WTC11 (cell line): Measurements from ENCODE around the gene FAM78B. TPM values are rescaled to one million over a fixed set of nuclear protein-coding genes. Genes with fewer than 3 reads are reported as not detected.

ENCODE experiments used
- ATAC-seq: fragments of 200-7000 bp; cut with Tn5 transposase; 2 replicates; pipeline ENCODE4 v1.10.0; 2021; ENCODE audit warnings: mild to moderate bottlenecking, moderate library complexity
- CTCF ChIA-PET: fragments of 300-600 bp; sonication (Branson Sonifier 250); formaldehyde crosslinking; loops from one replicate; lab custom pipeline; 2021; ENCODE audit warnings: antibody characterized with exemption; lab: Charles Lee
- POLR2A ChIA-PET: fragments of 350-600 bp; sonication (Branson Sonifier 250); formaldehyde crosslinking; loops from one replicate; lab custom pipeline; 2021; ENCODE audit warnings: antibody characterized with exemption; lab: Charles Lee
- DNase-seq: peaks from one replicate; pipeline ENCODE4 v3.0.0; 2021; ENCODE audit warnings: low spot score
- H3K27ac Mint-ChIP-seq: 2 replicates; pipeline ENCODE4 v1.8.0; 2021; ENCODE audit warnings: mixed read lengths
- H3K27me3 Mint-ChIP-seq: 2 replicates; pipeline ENCODE4 v1.8.0; 2021; ENCODE audit warnings: low read depth, mild to moderate bottlenecking, moderate library complexity, mixed read lengths
- H3K36me3 Mint-ChIP-seq: 2 replicates; pipeline ENCODE4 v1.8.0; 2021; ENCODE audit warnings: mixed read lengths
- H3K4me1 Mint-ChIP-seq: 2 replicates; pipeline ENCODE4 v1.8.0; 2022; ENCODE audit warnings: mixed read lengths
- H3K4me3 Mint-ChIP-seq: 2 replicates; pipeline ENCODE4 v1.8.0; 2021; ENCODE audit warnings: mild to moderate bottlenecking, moderate library complexity, mixed read lengths
- H3K9me3 Mint-ChIP-seq: 2 replicates; pipeline ENCODE4 v1.8.0; 2021; ENCODE audit warnings: mixed read lengths
- ATF2 ChIP-seq: sonication (generic); formaldehyde crosslinking; IDR thresholded peaks from 2 replicates; pipeline ENCODE4 v1.8.1; 2022; ENCODE audit warnings: low read depth, missing genetic modification reagents, borderline replicate concordance
- ATF3 ChIP-seq: sonication (generic); formaldehyde crosslinking; conservative IDR thresholded peaks from 2 replicates; pipeline ENCODE4 v1.8.1; 2022; ENCODE audit warnings: mild to moderate bottlenecking, missing genetic modification reagents
- ATF6 ChIP-seq: sonication (generic); formaldehyde crosslinking; IDR thresholded peaks from 2 replicates; pipeline ENCODE4 v1.8.1; 2023; ENCODE audit warnings: mild to moderate bottlenecking, missing genetic modification reagents
- CREB1 ChIP-seq: sonication (generic); formaldehyde crosslinking; IDR thresholded peaks from 2 replicates; pipeline ENCODE4 v1.8.0; 2023; ENCODE audit warnings: mild to moderate bottlenecking, missing genetic modification reagents
- CTCF ChIP-seq: fragments of 200-600 bp; IDR thresholded peaks from 2 replicates; pipeline ENCODE4 v1.8.0; 2022; ENCODE audit warnings: antibody characterized with exemption
- ELF4 ChIP-seq: sonication (generic); formaldehyde crosslinking; IDR thresholded peaks from 2 replicates; pipeline ENCODE4 v1.8.1; 2022; ENCODE audit warnings: low read depth, mild to moderate bottlenecking, moderate library complexity, missing genetic modification reagents
- ETV6 ChIP-seq: sonication (generic); formaldehyde crosslinking; IDR thresholded peaks from 2 replicates; pipeline ENCODE4 v1.8.1; 2022; ENCODE audit warnings: mild to moderate bottlenecking, missing genetic modification reagents
- FOXK1 ChIP-seq: sonication (generic); formaldehyde crosslinking; IDR thresholded peaks from 2 replicates; pipeline ENCODE4 v1.8.0; 2022; ENCODE audit warnings: mild to moderate bottlenecking, moderate library complexity, missing genetic modification reagents
- IRF2 ChIP-seq: sonication (generic); formaldehyde crosslinking; IDR thresholded peaks from 2 replicates; pipeline ENCODE4 v1.8.0; 2022; ENCODE audit warnings: low read depth, missing genetic modification reagents, borderline replicate concordance
- JAZF1 ChIP-seq: fragments of 250-450 bp; sonication (Bioruptor Pico); IDR thresholded peaks from 2 replicates; pipeline ENCODE4 v1.9.0; 2021; ENCODE audit warnings: moderate library complexity, mild to moderate bottlenecking, inconsistent platforms
- MLX ChIP-seq: sonication (generic); formaldehyde crosslinking; IDR thresholded peaks from 2 replicates; pipeline ENCODE4 v1.8.1; 2023; ENCODE audit warnings: mild to moderate bottlenecking, missing genetic modification reagents, moderate library complexity
- NFE2L1 ChIP-seq: sonication (generic); formaldehyde crosslinking; IDR thresholded peaks from 2 replicates; pipeline ENCODE4 v1.8.1; 2023; ENCODE audit warnings: missing genetic modification reagents
- NR2C2 ChIP-seq: sonication (generic); formaldehyde crosslinking; IDR thresholded peaks from 2 replicates; pipeline ENCODE4 v1.8.0; 2022; ENCODE audit warnings: mild to moderate bottlenecking, missing genetic modification reagents
- PRRX2 ChIP-seq: fragments of 250-450 bp; sonication (Bioruptor Pico); IDR thresholded peaks from 2 replicates; pipeline ENCODE4 v1.8.0; 2021; ENCODE audit warnings: mild to moderate bottlenecking
- RELA ChIP-seq: sonication (generic); formaldehyde crosslinking; IDR thresholded peaks from 2 replicates; pipeline ENCODE4 v1.8.1; 2022; ENCODE audit warnings: missing genetic modification reagents, mild to moderate bottlenecking, borderline replicate concordance
- TCF7 ChIP-seq: sonication (generic); formaldehyde crosslinking; IDR thresholded peaks from 2 replicates; pipeline ENCODE4 v1.8.0; 2022; ENCODE audit warnings: mild to moderate bottlenecking, low read depth, missing genetic modification reagents, moderate library complexity
- TEAD4 ChIP-seq: sonication (generic); formaldehyde crosslinking; IDR thresholded peaks from 2 replicates; pipeline ENCODE4 v1.8.0; 2022; ENCODE audit warnings: mild to moderate bottlenecking, missing genetic modification reagents
- USF1 ChIP-seq: sonication (generic); formaldehyde crosslinking; IDR thresholded peaks from 2 replicates; pipeline ENCODE4 v1.8.0; 2022; ENCODE audit warnings: mild to moderate bottlenecking, missing genetic modification reagents
- ZBTB21 ChIP-seq: sonication (generic); formaldehyde crosslinking; IDR thresholded peaks from 2 replicates; pipeline ENCODE4 v1.8.1; 2023; ENCODE audit warnings: mild to moderate bottlenecking, missing genetic modification reagents, borderline replicate concordance
- ZBTB43 ChIP-seq: sonication (generic); formaldehyde crosslinking; IDR thresholded peaks from 2 replicates; pipeline ENCODE4 v1.8.1; 2023; ENCODE audit warnings: mild to moderate bottlenecking, missing genetic modification reagents
- ZNF121 ChIP-seq: sonication (generic); formaldehyde crosslinking; IDR thresholded peaks from 2 replicates; pipeline ENCODE4 v1.8.0; 2023; ENCODE audit warnings: missing genetic modification reagents
- ZNF532 ChIP-seq: fragments of 250-450 bp; sonication (Bioruptor Pico); IDR thresholded peaks from 2 replicates; pipeline ENCODE4 v1.9.0; 2021; ENCODE audit warnings: mild to moderate bottlenecking, borderline replicate concordance
- total RNA-seq: library from RNA; stranded (reverse); gene quantifications from 3 replicates; pipeline ENCODE4 v1.2.3, GENCODE V29; 2021

FAM78B gene
- total RNA-seq, 1 experiment from 2014 or later, result 2.6 TPM

GRCh38 chr1:166145499-166145898 lies 21.3 kb downstream of the FAM78B start:
- no peaks in the 10 kb centered on the region for H3K36me3 Mint-ChIP-seq
- no peak for TF ChIP-seq CTCF
- no peak for TF ChIP-seq ZNF121 (CRISPR knock-in tag)
- TF ChIP-seq, all 79 proteins: peak for 0
- ATAC-seq, result no peak
- ChIA-PET POLR2A (no interaction called here), CTCF (no interaction called here)
- Mint-ChIP-seq H3K4me1 (no peaks in the 10 kb centered on the region), H3K9me3 (peaks cover 3% of the 10 kb centered on the region), H3K4me3 (no peak overlapping the region), H3K27me3 (no peaks in the 10 kb centered on the region; the same call in 1 of the 2 replicates), H3K27ac (no peak overlapping the region)
- DNase-seq, result no peak

- no peak overlapping the region for H3K4me3 Mint-ChIP-seq
- no peaks in the 10 kb centered on the region for H3K9me3 Mint-ChIP-seq
- H3K36me3 Mint-ChIP-seq, result no peaks in the 10 kb centered on the region
- DNase-seq, result no peak
- peak; percentile 64; the same call in 1 of the 2 replicates for ATAC-seq
- TF ChIP-seq NR2C2 (CRISPR knock-in tag) (no peak), MLX (CRISPR knock-in tag) (no peak), TEAD4 (CRISPR knock-in tag) (no peak), ZBTB21 (CRISPR knock-in tag) (no peak), FOXK1 (CRISPR knock-in tag) (no peak), TCF7 (CRISPR knock-in tag) (no peak), ELF4 (CRISPR knock-in tag) (no peak), ATF6 (CRISPR knock-in tag) (no peak), ETV6 (no peak), RELA (CRISPR knock-in tag) (no peak), JAZF1 (CRISPR knock-in tag) (no peak), ZBTB43 (no peak), USF1 (CRISPR knock-in tag) (no peak), ATF2 (no peak), CREB1 (CRISPR knock-in tag) (no peak), PRRX2 (CRISPR knock-in tag) (no peak), ZNF532 (CRISPR knock-in tag) (no peak), NFE2L1 (CRISPR knock-in tag) (no peak), ATF3 (CRISPR knock-in tag) (no peak), IRF2 (CRISPR knock-in tag) (no peak)
- no peaks in the 10 kb centered on the region for H3K27me3 Mint-ChIP-seq
- CTCF ChIA-PET, result interaction anchor here (1.0 to 1.4 kb wide), 3 partner anchors 23 to 337 kb away, joined by 3 to 7 read pairs (median 3); no protein-coding TSS in a partner anchor
- no peak overlapping the region for H3K27ac Mint-ChIP-seq
- POLR2A ChIA-PET, result no interaction called here
- H3K4me1 Mint-ChIP-seq, result peaks cover 10% of the 10 kb centered on the region
Observed at GRCh38 chr1:166141969-166142368, 24.8 kb downstream of the FAM78B start.
